VCaP (cell line): ENCODE measurements around the gene RBM6.

Experiments used
- H3K27ac ChIP-seq: fragments of 450-650 bp; 2 replicates; pipeline ENCODE4 v1.5.1; 2017
- CTCF ChIP-seq: fragments of 450-650 bp; conservative IDR thresholded peaks from 2 replicates; pipeline ENCODE4 v1.5.1; 2017; ENCODE audit warnings: mild to moderate bottlenecking, moderate library complexity

The RBM6 gene

GRCh38 chr3:49937090-49937489, 2.9 kb upstream of the RBM6 start:
- no peak overlapping the region for H3K27ac ChIP-seq
- no peak for TF ChIP-seq CTCF

GRCh38 chr3:49940667-49941249, 808 bp downstream of the RBM6 start:
- no peak for TF ChIP-seq CTCF
- H3K27ac ChIP-seq = peak overlapping the region; percentile 94

GRCh38 chr3:49942651-49943050, 2.7 kb downstream of the RBM6 start:
- TF ChIP-seq CTCF = no peak
- H3K27ac ChIP-seq = no peak overlapping the region

GRCh38 chr3:49952924-49953323, 13.0 kb downstream of the RBM6 start:
- TF ChIP-seq CTCF = no peak
- no peak overlapping the region for H3K27ac ChIP-seq

GRCh38 chr3:49955636-49956035, 15.7 kb downstream of the RBM6 start:
- H3K27ac ChIP-seq = no peak overlapping the region
- no peak for TF ChIP-seq CTCF

GRCh38 chr3:49966233-49966942, 26.4 kb downstream of the RBM6 start:
- H3K27ac ChIP-seq = no peak overlapping the region
- no peak for TF ChIP-seq CTCF

- TF ChIP-seq CTCF = no peak
- H3K27ac ChIP-seq = no peak overlapping the region
These were observed 27.3 kb downstream of the RBM6 start for GRCh38 chr3:49967291-49967690.
